Measurements from ENCODE around the gene FAM227B.

FAM227B gene

GRCh38 chr15:49300856-49301255 is 319.8 kb downstream of the FAM227B start:
- no peak for DNase-seq (ENCODE audit: low read depth in 2 of 2)

- no peak for DNase-seq (ENCODE audit: low read depth in 2 of 2)
Measured at GRCh38 chr15:49297584-49297983, 323.0 kb downstream of the FAM227B start.

- no peak for DNase-seq (ENCODE audit: low read depth in 2 of 2)
Measured at GRCh38 chr15:49296258-49296657, 324.4 kb downstream of the FAM227B start.

- DNase-seq (ENCODE audit: low read depth in 2 of 2) = no peak
Measured at GRCh38 chr15:49293941-49294340, 326.7 kb downstream of the FAM227B start.

- DNase-seq (ENCODE audit: low read depth in 2 of 2) = no peak
Measured at GRCh38 chr15:49290191-49290590, 330.4 kb downstream of the FAM227B start.

- DNase-seq (ENCODE audit: low read depth in 2 of 2) = no peak
Measured at GRCh38 chr15:49288391-49288790, 332.2 kb downstream of the FAM227B start.

- no peak for DNase-seq (ENCODE audit: low read depth in 2 of 2)
Measured at GRCh38 chr15:49287481-49287880, 333.1 kb downstream of the FAM227B start.

GRCh38 chr15:49286649-49287404 is 333.8 kb downstream of the FAM227B start:
- no peak for DNase-seq (ENCODE audit: low read depth in 2 of 2)

- DNase-seq (ENCODE audit: low read depth in 2 of 2) = peak; percentile 95
Measured at GRCh38 chr15:49282366-49282765, 338.3 kb downstream of the FAM227B start.

- no peak for DNase-seq (ENCODE audit: low read depth in 2 of 2)
Measured at GRCh38 chr15:49279521-49280456, 340.8 kb downstream of the FAM227B start.

- no peak for DNase-seq (ENCODE audit: low read depth in 2 of 2)
Measured at GRCh38 chr15:49278751-49279150, 341.9 kb downstream of the FAM227B start.
